ENCODE data around the gene DYRK1A.

The DYRK1A gene

DNA sequence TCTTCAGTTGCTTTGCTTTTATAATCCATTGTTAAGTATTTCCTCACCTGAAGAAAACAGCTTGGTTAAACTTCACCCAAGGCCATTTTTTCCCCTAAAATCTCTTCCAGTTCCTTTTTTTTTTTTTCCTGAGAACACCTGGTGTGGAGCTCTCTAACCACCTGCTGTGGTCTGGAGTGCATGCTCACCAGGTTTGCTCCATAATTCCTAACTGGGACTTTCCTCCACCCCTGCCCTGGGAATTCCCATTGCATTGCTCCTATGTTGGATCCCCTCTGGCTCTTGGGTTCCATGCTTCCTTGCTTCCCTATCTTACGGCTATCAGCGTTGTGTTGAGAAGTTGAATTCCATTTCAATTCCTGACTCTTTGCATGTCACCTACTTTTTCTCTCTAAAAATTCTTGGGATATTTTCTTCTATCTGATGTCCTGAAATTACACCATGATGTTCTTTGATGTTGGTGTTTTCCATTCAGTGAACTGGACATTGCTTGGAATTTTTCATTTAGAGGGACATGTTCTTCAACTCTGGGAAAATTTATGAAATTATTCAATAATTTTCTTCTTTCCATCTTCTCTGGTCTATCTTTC, 19.6 kb upstream of the DYRK1A start:
- Histone ChIP-seq H3K4me2 (ENCODE audit: low read depth, low read length, poor library complexity, severe bottlenecking) (no peak overlapping the region), H3K9me3 (ENCODE audit: insufficient read depth, low read length) (peaks cover 15% of the 10 kb centered on the region; the same call in 1 of the 2 replicates), H3K9ac (ENCODE audit: low read length) (no peak overlapping the region), H4K20me1 (ENCODE audit: low read depth, low read length) (no peaks in the 10 kb centered on the region), H3K9me2 (replicated peaks; ENCODE audit: insufficient read depth, low read length) (no peaks in the 10 kb centered on the region), H3K4me3 (ENCODE audit: insufficient read depth, low read length, poor library complexity, severe bottlenecking) (no peak overlapping the region), H3K36me3 (ENCODE audit: low read length) (peaks cover 11% of the 10 kb centered on the region; the same call in 1 of the 2 replicates), H3F3A (ENCODE audit: insufficient read depth) (no peaks in the 10 kb centered on the region), H3K27ac (ENCODE audit: low read depth, low read length) (no peak overlapping the region), H3K79me2 (ENCODE audit: insufficient read depth, low read length) (no peaks in the 10 kb centered on the region), H3K27me3 (ENCODE audit: low read length) (no peaks in the 10 kb centered on the region), H2AFZ (ENCODE audit: low read depth, low read length, severe bottlenecking) (no peak overlapping the region)
- TF ChIP-seq EZH2phosphoT487 (conservative IDR thresholded peaks at IDR 0.05; ENCODE audit: low read length), result no peak
- TF ChIP-seq, protein P1, sequence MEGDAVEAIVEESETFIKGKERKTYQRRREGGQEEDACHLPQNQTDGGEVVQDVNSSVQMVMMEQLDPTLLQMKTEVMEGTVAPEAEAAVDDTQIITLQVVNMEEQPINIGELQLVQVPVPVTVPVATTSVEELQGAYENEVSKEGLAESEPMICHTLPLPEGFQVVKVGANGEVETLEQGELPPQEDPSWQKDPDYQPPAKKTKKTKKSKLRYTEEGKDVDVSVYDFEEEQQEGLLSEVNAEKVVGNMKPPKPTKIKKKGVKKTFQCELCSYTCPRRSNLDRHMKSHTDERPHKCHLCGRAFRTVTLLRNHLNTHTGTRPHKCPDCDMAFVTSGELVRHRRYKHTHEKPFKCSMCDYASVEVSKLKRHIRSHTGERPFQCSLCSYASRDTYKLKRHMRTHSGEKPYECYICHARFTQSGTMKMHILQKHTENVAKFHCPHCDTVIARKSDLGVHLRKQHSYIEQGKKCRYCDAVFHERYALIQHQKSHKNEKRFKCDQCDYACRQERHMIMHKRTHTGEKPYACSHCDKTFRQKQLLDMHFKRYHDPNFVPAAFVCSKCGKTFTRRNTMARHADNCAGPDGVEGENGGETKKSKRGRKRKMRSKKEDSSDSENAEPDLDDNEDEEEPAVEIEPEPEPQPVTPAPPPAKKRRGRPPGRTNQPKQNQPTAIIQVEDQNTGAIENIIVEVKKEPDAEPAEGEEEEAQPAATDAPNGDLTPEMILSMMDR (IDR thresholded peaks at IDR 0.05; ENCODE audit: insufficient read depth, low read length, poor library complexity, severe bottlenecking), result no peak

DNA sequence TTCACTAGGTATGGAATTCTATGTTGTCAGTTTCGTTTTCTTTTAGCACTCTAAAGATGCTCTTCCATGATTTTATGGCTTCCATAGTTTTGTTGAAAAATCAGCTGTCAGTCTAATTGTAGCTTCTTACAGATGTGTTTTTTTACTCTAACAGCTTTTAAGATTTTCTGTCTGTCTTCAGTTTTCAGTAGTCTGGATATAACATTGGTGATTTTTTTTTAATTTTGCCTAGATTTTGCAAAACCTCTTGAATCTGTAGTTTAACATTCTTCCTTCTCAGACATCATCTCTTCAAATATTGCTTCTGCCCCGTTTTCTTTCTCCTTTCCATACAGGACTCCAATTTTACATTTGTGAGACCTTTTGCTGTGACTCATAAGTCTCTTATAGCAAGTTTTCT, 17.9 kb upstream of the DYRK1A start:
- Histone ChIP-seq H3K79me2 (ENCODE audit: insufficient read depth, low read length) (no peaks in the 10 kb centered on the region), H3K4me3 (ENCODE audit: insufficient read depth, low read length, poor library complexity, severe bottlenecking) (no peak overlapping the region), H3K27ac (ENCODE audit: low read depth, low read length) (no peak overlapping the region), H3K9me3 (ENCODE audit: insufficient read depth, low read length) (peaks cover 15% of the 10 kb centered on the region; the same call in 1 of the 2 replicates), H3K9ac (ENCODE audit: low read length) (no peak overlapping the region), H3K27me3 (ENCODE audit: low read length) (no peaks in the 10 kb centered on the region), H3F3A (ENCODE audit: insufficient read depth) (no peaks in the 10 kb centered on the region), H2AFZ (ENCODE audit: low read depth, low read length, severe bottlenecking) (no peak overlapping the region), H3K36me3 (ENCODE audit: low read length) (peaks cover 11% of the 10 kb centered on the region; the same call in 1 of the 2 replicates), H4K20me1 (ENCODE audit: low read depth, low read length) (no peaks in the 10 kb centered on the region), H3K9me2 (replicated peaks; ENCODE audit: insufficient read depth, low read length) (no peaks in the 10 kb centered on the region), H3K4me2 (ENCODE audit: low read depth, low read length, poor library complexity, severe bottlenecking) (no peak overlapping the region)
- TF ChIP-seq, protein P1 (IDR thresholded peaks at IDR 0.05; ENCODE audit: insufficient read depth, low read length, poor library complexity, severe bottlenecking), result no peak
- TF ChIP-seq EZH2phosphoT487 (conservative IDR thresholded peaks at IDR 0.05; ENCODE audit: low read length), result no peak

DNA sequence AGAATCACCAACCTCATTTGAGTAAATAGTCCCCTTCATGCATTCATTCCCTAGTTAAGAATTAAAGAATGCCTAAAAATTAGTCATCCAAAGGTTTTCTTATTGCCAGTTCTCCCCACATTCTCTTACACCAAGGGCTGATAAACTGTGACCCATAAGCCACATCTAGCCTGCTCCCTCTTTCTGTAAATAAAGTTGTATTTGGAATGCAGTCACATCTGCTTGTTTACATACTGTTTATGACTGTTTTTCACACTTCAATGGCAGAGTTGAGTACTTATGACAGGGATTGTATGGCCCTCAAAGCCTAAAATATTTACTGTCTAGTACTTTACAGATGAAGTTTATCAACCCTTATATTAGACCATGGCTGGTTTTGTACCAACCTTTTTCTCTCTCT, 16.1 kb upstream of the DYRK1A start:
- Histone ChIP-seq H4K20me1 (ENCODE audit: low read depth, low read length) (no peaks in the 10 kb centered on the region), H2AFZ (ENCODE audit: low read depth, low read length, severe bottlenecking) (no peak overlapping the region), H3K79me2 (ENCODE audit: insufficient read depth, low read length) (no peaks in the 10 kb centered on the region), H3K36me3 (ENCODE audit: low read length) (peaks cover 11% of the 10 kb centered on the region; the same call in 1 of the 2 replicates), H3K9me3 (ENCODE audit: insufficient read depth, low read length) (peaks cover 15% of the 10 kb centered on the region; the same call in 1 of the 2 replicates), H3F3A (ENCODE audit: insufficient read depth) (no peaks in the 10 kb centered on the region), H3K4me3 (ENCODE audit: insufficient read depth, low read length, poor library complexity, severe bottlenecking) (no peak overlapping the region), H3K9ac (ENCODE audit: low read length) (no peak overlapping the region), H3K9me2 (replicated peaks; ENCODE audit: insufficient read depth, low read length) (no peaks in the 10 kb centered on the region), H3K4me2 (ENCODE audit: low read depth, low read length, poor library complexity, severe bottlenecking) (no peak overlapping the region), H3K27me3 (ENCODE audit: low read length) (no peaks in the 10 kb centered on the region), H3K27ac (ENCODE audit: low read depth, low read length) (no peak overlapping the region)
- TF ChIP-seq, protein P1 (IDR thresholded peaks at IDR 0.05; ENCODE audit: insufficient read depth, low read length, poor library complexity, severe bottlenecking), result no peak
- TF ChIP-seq EZH2phosphoT487 (conservative IDR thresholded peaks at IDR 0.05; ENCODE audit: low read length), result no peak
